ENCODE data around the gene CBX1.
"Not testable (repeated sequence)": the region's sequence is repeated elsewhere in the genome, so short reads cannot be mapped to it uniquely, and the experiment has no call there.

The CBX1 gene

DNA sequence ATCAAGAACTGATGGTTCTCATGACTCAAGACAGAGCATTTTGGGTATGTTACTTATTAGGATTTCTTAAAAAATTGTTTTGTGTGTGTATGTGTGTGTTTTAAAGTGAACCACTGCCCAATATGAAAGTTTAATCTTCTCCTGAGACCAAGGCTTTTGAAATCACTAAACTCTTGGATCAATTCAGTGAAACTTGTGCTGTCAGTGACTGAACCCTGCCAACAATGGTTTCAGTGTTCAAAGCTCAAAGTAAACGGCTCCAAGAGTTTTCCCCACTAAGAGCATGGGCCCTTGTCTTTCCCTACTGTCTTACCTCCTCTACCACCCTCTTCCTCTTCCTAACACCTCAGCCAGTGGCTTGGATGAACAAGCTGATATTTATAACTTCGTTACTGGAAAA lies 31.1 kb downstream of the CBX1 start:
- DNase-seq = no peak

DNA sequence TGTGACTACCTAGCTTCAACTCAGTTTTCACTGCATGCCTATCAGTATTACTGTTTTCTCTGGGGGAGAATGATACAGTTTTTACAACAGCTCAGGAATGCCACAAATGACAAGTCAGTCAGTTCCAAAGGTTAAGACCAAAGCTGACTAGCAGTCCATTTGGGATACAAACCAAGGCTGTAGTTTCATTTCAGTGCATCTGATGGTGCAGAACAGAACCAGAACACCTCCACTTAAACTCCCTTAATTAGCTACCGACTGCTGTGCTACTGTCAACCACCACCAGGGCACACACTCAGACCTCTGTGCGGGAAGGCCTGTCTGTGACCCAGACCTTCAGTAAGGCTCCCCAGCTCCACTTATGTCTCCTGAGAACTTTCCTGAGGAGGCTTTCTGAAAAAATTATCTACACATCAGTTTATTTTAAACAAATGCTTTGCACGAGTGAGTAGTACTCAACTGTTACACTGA lies 32.8 kb downstream of the CBX1 start:
- no peak for DNase-seq

DNA sequence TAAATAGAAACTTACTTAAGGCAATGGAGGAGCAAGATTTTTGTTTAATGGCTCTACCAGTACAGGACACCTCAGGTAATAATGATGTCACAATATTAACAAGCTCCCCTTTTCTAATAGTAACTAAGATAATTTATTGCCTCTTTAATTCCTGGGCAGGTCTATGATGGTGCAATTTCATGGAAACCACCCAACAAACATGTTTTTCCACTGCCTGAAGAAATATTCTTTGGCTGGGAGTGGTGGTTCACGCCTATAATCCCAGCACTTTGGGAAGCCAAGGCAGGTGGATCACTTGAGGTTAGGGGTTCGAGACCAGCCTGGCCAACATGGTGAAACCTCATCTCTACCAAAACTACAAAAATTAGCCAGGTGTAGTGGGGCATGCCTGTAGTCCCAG lies 33.5 kb downstream of the CBX1 start:
- DNase-seq = not testable (repeated sequence)

DNA sequence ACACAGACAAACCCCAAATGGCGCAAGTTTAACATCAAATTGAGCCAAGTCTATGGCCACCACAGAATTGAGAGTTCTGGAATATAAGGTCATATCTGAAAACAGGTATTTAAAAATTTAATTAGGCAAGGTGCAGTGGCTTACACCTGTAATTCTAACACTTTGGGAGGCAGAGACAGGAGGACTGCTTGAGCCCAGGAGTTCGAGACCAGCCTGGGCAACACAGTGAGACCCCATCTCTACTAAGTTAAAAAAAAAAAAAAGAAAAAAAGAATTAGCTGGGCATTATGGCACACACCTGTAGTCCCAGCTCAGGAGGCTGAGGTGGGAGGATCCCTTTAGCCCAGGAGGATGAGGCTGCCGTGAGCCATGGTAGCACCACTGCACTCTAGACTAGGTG lies 34.0 kb downstream of the CBX1 start:
- no peak for DNase-seq

DNA sequence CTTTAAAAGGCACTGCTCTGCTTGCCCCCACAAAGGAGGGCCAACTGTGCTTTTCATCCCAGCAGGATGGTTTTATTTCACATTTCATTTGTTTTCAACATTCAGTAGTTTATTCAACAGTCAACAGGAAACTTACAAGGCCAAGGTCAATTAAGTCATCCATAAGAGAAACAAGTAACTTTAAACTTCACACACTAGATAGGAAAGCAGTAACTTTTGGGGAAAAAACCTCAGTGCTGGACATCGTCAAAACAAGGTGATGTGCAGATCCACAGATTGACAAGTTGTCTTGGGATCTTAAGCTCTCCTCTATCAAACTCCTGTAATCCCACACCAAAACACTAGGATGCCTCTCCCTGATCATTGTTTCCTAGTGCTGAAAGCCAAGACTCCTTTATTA lies 34.6 kb downstream of the CBX1 start:
- DNase-seq = no peak

DNA sequence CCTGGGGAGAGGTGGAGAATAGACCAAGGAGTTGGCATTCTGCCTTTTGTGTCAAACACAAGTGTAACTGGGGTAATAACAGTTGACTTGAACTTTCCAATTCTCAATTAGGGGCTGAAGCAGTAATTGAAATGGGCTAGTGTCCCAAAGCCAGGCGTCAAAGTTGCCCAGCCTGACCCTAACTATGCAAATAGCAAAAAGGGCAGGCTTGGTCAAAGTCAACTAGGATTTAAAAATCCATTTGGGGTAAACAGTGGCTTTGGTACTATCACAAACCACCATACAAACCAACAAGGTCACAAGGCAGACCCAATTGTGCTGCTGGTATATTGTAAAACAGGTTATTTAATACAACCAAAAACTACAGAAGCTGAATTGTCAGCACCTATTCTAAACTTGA lies 35.1 kb downstream of the CBX1 start:
- DNase-seq = no peak

DNA sequence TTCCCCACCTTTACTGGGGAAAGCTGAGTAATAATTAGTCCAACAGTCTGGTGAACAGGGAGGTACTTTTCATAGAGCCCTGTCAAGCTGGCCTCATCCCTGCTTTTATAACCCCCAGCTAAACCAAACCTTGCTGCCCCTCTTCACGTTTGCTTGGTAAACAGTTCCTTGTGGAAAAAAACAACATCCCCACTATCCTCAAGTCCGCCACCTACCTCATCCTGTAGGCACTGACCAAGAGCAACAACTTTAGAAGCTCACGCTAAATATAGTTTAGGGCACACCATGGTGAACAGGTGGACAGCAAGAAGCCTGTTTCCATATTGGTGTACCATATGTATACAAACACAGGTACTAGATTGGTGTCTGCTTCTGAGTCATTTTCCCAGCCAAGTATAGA lies 36.6 kb downstream of the CBX1 start:
- no peak for DNase-seq

DNA sequence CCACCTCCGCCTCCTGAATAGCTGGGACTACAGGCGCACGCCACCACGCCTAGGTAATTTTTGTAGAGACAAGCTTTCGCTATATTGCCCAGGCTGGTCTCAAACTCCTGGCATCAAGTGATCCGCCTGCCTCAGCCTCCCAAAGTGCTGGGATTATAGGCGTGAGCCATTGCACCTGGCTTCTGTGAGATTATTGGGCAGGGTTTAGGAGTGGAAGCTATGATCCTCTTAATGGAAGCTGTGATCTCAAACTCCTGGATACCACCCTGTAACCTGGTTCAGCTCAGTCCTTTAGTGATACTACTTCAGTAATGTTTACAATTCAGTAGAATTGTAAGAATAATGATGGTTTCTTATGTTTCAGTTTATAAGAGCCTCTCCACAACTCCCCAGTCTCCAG lies 39.0 kb downstream of the CBX1 start:
- no peak for DNase-seq

DNA sequence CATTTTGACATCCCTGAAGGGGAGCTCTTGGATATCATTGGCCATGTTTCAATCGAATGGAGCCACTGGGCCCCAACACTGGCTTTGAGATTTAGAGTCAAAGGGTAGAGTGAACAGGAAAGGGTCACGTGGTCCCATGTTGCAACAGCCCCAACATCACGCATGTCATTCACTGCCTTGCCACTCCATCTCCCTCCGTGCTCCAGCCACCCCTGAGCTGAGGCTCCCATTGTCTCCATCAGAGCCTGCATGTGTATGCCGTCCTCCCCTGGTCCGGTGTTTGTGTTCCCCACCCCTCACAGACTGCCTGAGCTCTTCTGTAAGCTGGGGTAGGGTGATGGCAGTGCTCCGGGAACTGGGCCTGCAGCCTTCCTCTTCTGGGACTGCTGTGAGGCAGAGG lies 41.0 kb downstream of the CBX1 start:
- DNase-seq = no peak

DNA sequence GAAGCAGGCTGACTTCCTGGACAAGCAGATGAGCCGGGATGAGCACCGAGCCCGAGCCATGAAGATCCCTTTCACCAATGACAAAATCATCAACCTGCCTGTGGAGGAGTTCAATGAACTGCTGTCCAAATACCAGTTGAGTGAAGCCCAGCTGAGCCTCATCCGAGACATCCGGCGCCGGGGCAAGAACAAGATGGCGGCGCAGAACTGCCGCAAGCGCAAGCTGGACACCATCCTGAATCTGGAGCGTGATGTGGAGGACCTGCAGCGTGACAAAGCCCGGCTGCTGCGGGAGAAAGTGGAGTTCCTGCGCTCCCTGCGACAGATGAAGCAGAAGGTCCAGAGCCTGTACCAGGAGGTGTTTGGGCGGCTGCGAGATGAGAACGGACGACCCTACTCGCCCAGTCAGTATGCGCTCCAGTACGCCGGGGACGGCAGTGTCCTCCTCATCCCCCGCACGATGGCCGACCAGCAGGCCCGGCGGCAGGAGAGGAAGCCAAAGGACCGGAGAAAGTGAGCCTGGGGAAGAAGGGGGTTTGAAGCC lies 42.1 kb downstream of the CBX1 start:
- DNase-seq = no peak

DNA sequence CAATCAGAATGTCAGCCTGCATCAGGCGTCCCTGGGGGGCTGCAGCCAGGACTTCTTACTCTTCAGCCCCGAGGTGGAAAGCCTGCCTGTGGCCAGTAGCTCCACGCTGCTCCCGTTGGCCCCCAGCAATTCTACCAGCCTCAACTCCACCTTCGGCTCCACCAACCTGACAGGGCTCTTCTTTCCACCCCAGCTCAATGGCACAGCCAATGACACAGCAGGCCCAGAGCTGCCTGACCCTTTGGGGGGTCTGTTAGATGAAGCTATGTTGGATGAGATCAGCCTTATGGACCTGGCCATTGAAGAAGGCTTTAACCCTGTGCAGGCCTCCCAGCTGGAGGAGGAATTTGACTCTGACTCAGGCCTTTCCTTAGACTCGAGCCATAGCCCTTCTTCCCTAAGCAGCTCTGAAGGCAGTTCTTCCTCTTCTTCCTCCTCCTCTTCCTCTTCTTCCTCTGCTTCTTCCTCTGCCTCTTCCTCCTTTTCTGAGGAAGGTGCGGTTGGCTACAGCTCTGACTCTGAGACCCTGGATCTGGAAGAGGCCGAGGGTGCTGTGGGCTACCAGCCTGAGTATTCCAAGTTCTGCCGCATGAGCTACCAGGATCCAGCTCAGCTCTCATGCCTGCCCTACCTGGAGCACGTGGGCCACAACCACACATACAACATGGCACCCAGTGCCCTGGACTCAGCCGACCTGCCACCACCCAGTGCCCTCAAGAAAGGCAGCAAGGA lies 42.7 kb downstream of the CBX1 start:
- DNase-seq = no peak

DNA sequence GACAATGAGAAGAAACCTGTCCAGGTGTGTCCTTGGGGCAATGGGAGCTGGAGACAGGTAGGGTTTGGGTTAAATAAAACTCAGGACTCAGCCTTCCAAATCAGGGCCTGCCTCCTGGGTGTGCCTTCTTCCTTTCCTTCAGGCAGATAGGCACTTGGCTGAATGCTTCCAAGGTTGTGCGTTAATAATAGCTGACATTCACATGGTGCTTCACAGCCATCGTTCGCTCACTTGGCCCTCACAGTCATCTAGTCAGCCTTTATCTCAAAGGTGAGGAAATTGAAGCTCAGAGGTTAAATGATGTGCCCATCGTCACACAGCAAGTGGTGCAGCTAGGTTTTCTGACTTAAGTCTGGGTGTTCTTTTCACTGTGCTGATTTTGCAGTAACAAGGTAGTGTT lies 43.7 kb downstream of the CBX1 start:
- no peak for DNase-seq

DNA sequence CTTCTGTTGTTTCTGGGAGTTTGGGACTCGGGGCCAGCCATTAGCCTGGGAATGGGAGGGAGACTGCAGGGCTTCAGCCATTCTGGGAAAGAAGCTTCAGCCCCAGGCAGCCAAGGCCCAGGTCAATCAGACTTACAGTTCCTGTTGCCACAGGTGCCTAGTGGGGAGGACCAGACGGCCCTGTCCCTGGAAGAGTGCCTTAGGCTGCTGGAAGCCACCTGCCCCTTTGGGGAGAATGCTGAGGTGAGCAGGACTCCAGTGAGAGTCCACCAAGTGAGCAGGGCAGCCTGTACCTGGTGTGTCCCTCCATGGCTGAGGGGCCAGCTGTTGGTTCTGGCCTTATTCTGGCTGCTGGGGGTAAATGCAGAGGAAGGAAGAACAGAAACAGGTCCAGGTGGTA lies 44.4 kb downstream of the CBX1 start:
- no peak for DNase-seq

DNA sequence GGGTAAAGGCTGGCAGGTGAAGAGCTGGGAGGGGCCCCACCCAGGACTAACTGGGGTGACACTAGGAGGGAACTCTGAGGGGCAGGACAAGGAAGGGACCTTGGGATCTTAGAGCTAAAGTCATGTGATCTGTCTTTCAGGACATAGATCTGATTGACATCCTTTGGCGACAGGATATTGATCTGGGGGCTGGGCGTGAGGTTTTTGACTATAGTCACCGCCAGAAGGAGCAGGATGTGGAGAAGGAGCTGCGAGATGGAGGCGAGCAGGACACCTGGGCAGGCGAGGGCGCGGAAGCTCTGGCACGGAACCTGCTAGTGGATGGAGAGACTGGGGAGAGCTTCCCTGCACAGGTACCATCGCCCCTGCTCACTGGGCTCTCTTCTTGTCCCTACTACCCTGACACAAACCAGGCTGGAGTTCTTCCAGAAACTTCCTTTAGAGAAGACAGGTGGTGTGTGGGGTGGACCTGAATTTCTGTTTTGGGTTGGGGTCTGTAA lies 45.0 kb downstream of the CBX1 start:
- no peak for DNase-seq

DNA sequence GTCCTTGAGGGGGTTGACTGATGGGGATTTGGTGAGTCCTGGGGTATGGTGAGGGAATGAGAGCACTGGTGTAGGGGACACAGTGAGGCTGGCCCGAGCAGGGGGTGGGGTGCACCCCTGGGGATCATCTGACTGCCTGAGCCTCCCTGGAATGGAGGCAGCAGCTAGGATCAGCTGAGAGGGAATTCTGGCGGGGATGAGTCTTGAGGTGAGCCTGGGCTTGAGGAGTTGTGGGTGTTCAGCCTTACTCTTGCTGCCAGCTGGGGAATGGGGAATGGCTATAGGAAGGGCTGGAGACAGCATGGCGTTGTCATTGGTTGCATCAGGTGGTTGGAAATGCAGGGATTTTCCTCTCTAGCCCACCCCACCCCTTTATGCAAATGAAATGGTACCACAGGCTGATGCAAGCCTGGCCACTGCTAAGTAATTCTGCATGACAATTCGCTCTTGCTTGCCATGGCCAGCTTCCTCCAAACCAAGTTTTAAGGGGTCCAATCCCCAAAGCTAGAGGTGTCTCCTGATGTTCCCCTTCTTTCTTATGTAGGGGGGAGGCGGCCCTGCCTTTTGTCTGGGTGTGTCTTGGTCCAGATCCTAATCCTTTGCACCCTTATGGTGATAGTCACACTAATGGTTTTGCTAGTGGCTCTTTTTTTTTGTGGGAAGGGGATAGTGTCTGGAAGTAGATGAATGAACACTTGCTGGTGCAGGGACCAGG lies 45.6 kb downstream of the CBX1 start:
- peak; percentile 49 to 58 for DNase-seq

DNA sequence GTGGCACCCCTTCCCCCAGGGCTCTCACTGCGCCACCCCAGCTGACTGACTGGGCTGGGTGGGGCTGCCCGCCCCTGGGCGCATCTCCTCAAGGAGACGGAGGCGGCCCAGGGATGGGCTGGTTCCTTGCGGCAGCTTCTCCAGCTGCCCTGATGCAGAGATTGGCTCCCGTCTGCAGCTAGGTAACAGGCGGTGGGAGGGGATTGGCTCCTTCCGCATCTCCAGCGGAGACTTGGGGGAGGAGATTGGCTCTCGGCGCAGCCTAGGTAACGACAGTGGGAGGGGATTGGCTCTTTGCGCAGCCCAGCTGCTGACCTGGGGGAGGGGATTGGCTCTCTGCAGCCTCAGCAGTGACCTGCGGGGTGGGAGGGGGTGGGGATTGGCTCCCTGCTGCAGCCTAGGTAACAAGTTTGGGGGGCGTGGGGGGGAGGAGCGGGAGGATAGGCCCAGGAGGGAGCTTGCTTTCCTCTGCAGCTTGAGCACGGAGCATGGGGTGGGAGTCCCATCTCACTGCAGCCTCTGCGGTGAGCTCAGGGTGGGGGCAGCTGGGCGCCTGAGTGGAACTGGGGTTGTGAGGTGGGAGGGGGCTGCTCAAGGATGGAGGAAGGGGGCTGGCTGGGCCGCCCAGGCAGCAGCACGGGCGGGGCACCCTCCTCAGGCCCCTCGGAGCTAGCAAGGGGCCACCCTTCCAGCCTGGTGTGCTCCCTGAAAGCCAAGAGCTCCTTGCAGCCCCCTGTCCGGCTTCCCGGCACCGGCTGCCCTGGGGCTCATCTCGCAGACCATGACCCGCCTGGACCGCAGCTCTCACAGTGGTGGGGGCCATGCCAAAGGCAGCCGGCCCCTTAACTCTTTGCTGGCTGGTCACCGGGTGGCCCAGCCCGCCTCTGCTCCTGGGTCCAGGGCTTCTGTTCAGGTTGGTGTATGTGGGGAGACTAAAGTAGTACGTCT lies 46.8 kb downstream of the CBX1 start:
- DNase-seq = no peak

DNA sequence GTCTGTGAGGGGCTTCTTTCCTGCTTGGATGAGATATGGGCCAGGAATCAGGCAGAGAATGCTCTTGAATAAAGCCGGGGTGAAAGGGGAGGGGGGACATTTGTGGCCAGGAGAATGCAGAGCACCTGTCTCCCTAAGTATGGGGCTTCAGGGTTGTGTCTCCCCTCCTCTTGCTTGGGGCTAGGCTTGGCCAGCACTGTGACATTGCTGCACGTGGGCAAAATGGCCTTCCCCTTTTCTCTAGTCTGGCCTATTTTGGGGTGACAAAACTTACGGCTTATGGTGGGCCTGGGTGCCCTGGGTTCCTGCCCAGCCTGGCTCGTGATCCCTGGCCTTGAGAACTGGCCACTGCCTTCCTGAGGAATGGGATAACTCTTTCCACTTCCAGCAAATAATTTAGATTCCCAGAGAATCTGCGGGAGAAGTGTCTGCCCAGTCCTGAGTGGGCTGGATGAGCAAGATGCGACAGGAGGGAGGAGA lies 47.5 kb downstream of the CBX1 start:
- no peak for DNase-seq

DNA sequence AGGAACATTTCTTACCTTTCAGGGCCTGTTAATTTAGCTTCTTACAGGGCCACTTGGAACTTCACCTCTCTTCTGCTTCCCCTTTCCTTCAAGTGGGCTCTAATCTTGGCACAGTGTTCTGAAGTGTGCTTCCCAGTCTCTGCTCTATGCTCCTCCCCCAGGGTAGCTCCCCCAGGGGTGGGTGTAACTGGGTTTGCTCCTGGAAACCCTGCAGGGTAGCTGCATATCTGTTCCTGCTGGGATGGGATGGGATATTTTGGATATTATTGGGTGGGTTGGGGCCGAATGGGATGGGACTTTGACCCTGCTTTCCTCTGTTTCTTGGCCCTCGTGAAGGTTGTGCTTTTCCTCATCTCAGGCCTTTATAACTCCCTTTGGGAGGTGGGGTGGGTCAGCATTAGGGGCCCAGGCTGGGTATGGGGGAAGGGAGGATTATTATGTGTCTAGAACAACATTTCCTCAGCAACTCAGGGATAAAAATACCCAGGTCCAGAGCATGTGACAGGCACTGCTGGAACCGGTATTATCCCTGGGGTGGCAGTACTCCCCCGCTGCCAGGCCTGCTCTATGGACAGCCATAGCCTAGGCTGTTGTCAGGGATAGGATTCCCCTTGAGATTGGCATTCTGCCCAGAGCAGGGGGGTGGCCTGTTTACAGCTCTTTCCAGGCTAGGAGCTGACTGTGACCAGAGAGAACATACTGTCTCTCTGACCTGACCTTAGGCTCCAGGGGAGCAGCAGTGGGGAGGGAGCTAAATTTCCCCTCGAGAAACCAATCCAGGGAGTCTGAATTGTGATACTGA lies 48.1 kb downstream of the CBX1 start:
- no peak for DNase-seq

DNA sequence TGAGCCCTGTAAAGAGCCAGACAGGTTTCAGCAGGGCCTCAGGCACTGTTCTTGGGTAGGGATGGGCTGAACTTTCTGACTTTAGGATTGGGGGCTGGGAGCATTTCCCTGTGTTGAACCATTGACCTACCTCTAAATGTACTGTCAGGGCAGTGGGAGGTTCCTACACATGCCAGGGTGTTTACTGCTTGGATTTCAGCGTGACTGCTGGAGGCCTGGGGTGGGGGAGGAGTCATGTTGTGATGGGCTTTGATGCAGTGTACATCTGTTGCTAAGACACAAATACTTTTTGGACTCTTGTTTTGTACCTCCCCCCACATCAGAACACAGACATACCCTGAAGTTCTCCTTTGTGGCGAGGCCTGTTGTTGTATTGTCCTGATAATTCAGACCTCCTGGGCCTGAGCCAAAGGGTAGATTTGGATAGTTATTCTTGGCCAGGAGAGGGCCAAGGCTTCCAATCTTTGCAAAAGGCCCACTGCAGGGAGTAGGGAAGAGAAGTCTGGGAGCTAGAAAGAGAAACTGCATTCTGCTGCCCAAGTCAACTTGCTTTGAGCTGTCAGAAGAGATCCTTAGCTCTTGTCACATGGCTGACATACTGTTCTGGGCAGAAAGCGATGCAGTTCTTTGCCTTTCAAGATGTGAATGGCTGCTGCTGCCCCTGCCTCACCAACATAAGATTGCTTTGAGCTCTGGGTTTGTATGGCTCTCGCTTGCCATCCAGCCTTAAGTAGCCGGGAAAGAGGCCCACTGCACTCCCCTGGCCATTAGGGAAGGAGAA lies 49.4 kb downstream of the CBX1 start:
- no peak for DNase-seq

DNA sequence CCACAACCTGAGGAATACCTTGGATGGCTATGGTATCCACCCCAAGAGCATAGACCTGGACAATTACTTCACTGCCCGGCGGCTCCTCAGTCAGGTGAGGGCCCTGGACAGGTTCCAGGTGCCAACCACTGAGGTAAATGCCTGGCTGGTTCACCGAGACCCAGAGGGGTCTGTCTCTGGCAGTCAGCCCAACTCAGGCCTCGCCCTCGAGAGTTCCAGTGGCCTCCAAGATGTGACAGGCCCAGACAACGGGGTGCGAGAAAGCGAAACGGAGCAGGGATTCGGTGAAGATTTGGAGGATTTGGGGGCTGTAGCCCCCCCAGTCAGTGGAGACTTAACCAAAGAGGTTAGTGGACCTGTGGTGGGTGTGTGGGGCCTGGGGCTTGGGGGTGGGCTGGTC lies 50.0 kb downstream of the CBX1 start:
- DNase-seq = no peak

Data from activated T-cell treated with anti-CD3 and anti-CD28 coated beads, Interleukin-2, amount 50 U/mL, for 48 hours (primary cell).